Activated CD4-positive, alpha-beta T cell treated with anti-CD3 and anti-CD28 coated beads for 4 hours (primary cell): ENCODE measurements around the gene ECEL1.

ENCODE experiments used
- DNase-seq, 2 donors: peaks; one replicate each; pipeline ENCODE4 v3.0.0-alpha.2; 2020

Gene ECEL1

GRCh38 chr2:232521959-232522622 lies 34.5 kb upstream of the ECEL1 start:
- DNase-seq = peak; percentile 63 to 71

DNA sequence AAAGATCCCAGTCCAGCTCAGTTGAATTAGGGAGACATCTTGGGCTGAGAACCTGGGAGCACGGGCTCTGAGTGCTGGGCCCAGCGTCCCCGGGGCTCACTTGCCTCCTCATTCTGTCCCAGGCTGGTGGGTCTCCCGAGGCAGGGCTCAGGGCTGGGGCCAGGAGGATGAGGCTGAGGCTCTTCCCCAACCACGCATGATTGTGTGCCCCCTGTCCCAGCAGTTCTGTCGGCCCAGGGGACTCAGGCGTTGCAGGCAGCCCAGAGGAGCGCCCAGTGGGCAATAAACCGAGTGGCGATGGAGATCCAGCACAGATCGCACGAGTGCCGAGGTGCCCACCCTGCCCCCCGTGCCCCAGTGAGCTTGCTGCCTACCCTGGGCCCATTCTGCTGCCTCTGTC lies 33.5 kb upstream of the ECEL1 start:
- DNase-seq = no peak

DNA sequence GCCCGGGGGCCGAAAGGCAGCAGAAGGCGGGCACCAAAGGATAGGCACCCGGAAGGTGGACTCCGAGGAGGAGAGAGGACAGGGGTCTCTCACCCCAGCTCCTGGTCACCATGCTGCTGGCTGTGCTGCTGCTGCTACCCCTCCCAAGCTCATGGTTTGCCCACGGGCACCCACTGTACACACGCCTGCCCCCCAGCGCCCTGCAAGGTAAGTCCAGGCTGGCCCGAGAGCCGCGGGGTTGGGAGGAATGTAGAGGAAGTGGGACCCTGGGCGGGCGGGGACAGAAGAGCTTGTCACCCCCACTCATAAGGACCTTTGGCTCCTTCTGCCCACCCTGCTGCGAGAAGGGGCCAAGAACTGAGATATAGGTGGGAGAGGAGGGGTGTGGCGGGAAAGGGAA lies 32.9 kb upstream of the ECEL1 start:
- no peak for DNase-seq

DNA sequence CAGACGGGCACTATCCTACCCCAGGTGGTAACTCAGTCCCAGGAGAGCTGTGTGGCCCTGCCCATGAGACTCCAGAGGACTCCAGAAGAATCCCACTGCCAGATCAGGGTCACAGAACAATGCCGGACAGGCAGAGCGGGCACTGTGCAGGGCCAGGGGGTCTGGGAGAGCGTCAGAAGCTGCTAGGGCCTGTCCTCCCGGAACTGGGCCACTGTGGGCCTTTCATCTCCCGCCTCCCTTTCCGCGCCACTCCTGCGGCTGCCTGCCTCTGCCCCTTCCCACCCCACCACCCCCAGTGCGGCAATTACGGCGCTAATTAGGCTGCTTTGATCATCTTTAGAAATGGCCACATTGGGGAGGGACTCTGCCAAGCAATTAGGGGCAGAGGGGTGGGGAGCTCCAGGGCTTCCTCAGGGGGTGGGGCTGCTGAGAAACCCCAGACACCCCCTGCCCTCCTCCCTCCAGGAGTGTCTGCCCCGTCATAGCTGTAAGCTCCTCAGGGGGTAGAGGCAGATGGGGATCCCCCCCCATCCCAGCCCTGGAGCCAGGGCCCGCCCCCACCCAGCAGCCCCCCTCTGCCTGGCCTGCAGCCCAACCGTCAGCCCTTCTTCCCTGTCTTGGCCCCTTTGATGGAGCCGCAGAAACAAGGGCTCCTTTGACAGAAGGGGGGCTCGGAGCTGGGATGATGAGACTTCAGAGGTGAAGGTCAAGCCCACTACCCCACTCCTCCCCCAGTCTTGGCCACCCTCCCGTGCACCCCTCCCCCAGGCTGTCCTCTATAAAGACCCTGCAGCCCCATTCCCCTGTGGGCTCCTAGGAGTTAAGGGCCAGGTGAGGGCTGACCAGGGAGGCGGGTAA lies 32.2 kb upstream of the ECEL1 start, which contains the start of gene PRSS56:
TSS of gene PRSS56 (plus strand) at position 808 of the 858 bp plus-strand sequence. CDS start 211 bp downstream, outside the sequence.
- no peak for DNase-seq

DNA sequence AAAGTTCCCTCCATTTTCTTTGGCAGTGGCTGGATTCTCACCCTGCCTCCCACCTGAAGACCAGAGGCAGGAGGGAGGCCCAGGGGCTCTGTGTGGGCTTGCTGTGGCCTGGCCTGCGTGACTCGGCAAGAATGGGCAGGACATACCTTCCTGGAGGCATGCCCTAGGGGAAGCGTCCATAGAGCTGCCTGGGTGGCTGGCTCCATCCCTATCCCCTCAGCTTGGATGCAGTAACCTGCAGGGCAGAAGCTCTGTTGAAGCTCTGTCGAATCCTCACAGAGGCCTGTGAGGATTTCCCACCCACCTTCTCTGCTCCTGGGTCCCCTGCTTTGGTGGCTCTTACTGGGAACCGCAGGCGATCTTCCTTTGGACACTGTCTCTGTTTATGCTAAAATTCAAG lies 31.2 kb upstream of the ECEL1 start:
- DNase-seq = no peak

GRCh38 chr2:232516551-232516950 lies 28.9 kb upstream of the ECEL1 start:
- no peak for DNase-seq

DNA sequence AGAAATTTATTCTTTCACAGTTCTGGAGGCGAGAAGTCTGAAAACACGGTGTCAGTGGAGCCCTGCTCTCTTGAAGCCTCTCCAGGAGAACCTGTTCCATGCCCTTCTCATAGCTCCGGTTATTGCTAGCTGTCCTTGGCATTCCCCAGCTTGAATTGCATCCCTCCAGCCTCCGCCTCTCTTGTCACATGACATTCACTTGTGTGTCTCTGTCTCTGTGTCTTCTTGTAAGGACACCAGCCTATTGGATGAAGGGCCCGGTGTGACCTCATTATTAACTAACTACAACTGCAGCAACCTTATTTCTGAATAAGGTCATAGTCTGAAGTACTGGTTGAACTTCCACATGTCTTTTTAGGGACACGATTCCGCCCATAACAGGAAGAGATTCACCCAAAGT lies 28.0 kb upstream of the ECEL1 start:
- DNase-seq = no peak

DNA sequence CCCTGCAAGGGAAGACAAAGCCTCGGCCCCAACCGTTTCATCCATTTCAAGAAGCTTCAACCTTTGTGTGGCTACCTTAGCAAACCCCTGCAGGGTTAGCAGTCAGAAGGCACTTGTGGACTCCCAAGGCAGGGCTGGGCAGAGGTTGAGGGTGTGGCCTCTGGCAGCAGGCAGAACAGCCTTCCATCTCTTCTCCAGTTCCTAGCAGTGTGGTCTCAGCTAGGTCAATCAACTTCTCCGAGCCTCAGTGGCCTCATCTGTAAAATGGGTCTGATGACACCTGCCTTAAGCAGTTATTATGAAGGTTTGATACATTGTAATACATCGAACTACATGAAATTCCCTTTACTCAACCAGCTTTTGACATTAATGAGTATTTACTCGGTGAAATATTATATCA lies 25.7 kb upstream of the ECEL1 start:
- no peak for DNase-seq

DNA sequence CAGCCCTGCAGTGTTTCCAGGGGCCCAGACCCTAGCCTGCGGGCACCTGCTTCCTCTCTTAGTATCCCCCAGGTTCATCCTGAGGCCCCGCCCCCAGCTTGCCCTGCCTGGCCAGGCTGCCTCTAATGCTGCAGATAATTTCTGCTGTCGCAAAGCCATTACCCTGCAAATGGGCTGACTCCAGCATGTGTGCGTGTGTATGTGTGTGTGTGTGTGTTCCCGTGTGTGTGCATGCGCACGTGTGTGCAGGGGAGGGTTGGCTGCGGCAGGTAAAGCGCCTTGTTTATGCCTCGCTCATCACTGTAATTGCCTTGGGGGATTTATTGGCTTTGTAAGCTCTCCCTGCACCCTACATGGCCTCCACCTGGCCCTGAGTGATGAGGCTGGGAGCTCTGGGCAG lies 25.0 kb upstream of the ECEL1 start:
- DNase-seq = no peak

DNA sequence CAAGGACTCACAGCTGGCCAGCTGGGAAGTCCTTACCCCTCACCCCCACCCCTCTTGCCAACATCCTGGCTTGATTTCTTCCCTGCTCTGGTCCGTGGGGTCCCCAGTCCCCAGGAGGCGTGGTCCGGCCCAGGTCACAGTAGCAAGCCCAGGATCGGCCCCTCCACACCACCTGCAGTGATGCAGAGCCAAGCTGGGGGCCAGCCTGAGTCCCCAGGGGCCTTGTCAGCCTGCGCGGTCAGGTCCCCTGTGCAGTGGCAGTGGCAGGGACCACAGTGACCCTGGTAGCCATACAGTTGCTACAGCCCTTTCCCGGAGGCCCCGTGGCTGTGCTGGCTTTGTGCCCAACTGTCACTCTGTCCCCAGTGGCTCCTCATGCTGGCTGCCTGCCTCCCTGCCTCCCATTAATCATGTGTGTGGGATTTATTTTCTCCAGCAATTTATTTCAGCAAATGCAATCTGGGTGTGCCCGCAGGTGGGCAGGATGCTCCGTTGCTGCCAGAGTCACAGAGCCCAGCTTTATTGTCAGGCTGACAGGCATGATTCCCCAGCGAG lies 23.8 kb upstream of the ECEL1 start:
- DNase-seq = no peak

DNA sequence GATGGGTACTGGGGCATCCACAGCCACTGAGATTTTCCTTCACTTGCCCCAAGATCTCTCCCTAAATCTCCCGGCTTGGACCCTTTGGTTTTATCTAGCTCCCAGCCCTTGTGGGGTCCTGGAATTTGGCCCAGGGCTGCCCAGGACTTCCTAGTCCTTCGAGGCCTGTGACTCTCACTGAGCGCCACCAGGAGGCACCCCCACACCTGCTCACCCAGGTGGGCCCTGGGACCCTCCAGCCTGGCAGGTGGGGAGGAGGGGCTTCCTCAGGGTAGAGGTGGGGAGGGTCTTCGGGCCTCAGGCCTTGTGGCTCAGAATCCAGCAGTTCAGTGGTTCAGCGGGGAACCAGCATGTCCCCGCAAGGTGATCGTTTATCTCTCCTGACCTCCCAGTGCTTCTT lies 20.6 kb upstream of the ECEL1 start:
- no peak for DNase-seq

- no peak for DNase-seq
These were observed 19.1 kb upstream of the ECEL1 start for GRCh38 chr2:232506709-232507108.

DNA sequence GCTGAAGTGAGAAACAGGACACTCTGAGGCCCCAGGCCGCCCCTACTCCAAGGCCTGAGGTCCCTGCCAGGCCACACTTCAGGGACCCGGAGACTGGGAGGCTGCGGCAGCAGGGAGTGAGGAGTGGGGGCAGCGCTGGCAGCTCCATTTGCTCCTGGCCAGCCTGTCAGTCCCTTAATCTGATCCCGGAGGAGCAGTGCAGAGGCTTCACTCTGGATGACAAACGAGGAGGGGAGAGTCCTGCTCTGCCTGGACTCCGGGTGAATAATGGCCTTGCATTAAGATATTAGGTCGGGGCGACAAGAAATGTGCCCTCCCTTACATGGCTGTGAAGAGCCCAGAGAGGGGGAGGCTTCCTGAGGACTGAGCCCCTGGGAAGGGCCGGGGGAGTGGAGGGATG lies 18.2 kb upstream of the ECEL1 start:
- no peak for DNase-seq

DNA sequence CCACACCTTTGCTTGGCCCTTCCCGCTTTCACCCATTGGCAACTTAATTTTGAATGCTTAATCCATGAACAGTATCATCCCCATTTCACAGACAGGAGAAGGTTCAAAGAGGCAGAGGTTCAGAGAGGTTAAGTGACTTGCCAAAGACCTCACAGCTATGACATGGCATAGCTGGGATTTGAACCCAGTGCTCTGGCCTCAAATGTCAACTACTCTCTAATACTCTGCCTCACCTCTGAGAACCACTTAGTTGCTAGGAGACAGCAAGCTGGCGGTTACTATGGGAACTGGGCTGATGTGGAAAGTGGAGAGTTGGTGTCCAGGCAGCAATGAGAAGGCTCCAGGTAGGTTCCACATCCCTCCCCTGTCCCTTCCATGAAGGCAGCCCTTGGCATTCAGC lies 16.8 kb upstream of the ECEL1 start:
- DNase-seq = no peak

DNA sequence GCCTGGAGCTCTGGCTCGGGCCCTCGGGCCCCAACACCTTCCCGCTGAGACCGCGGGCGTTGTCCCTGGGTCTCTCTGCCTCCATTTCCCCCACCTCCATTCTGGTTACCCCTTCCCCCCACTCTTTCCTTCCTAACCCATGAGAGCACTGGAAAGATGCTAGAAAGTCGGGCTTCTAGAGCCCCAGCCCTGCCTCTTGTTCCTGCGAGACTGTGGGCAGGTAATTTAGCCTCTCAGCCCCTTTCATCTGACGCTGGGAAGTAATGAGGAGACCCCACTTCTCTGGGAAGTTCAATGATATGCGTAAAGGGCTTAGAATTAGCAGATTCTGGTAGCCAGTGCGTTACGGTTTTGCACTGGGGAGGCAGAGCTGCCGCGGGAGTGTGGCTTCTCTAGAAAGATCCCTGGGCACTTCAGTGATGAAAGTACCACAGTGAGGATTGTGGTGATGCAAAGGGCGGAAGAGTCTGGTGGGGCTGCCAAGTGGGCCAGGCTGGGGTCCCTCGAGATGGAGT lies 16.2 kb upstream of the ECEL1 start:
- DNase-seq = no peak

DNA sequence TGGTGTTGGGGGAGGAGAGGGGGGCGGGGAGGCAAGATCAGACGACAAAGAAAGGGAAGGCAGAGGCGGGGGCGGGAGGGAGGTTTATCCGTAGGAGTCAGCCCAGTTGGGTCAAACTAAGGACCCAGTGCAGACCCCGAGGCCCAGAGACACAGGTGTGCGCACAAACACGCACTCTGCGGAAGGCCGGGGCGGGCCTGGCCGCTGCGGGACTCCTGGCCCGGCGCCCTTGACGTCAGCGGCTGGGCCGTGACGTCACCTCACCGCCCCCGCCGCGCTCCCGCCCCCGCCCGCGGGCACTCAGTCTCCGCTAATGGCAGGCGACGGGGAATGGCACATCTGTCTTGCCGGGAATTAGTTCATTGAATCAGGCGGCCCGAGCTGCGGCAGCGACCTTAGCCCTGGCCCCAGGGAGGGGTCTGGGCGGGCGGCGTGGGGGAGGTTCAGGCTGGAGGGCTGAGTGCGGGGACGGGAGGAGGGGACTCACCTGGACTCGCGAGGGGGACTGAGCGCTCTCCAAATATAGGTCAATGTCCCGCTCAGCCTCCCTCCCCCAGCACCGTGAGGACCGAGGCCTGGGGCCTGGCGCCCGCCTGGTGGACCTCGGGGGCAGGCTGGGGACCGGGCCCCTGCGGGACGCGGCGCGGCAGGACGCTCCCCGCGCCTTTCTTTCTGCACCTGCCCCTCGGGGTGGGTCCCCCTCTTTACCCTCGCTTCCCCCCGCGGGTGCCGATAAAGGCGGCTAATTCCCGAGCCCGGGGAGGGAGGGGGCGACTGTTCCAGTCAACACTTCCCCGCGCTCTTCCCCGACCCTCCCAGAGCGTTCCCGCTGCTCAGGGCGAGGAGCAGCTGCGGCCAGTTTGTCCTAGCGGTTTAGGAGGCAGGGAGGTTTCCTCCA lies 15.5 kb upstream of the ECEL1 start:
- DNase-seq = peak; percentile 48 to 51

DNA sequence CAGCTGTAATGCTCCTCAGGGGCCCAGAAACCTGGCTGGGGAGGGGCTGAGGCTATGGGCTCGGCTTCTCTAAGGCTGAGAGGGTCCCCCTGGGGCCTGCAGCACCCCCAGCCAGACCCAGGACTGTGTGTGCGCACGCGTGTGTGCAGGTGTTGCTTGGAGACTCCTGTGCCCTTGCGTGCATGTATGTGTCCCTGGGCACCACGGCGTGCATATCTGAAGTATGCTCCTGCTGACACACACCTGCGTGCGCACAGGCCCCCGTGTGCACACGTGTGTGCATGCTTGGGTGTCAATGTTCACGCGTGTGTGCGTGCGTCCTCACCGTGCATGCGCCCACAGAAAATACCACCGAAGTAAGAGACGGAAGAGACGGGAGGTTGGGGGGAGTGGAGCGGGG lies 14.9 kb upstream of the ECEL1 start:
- peak in 1 of 2 donors; percentile 13 for DNase-seq

DNA sequence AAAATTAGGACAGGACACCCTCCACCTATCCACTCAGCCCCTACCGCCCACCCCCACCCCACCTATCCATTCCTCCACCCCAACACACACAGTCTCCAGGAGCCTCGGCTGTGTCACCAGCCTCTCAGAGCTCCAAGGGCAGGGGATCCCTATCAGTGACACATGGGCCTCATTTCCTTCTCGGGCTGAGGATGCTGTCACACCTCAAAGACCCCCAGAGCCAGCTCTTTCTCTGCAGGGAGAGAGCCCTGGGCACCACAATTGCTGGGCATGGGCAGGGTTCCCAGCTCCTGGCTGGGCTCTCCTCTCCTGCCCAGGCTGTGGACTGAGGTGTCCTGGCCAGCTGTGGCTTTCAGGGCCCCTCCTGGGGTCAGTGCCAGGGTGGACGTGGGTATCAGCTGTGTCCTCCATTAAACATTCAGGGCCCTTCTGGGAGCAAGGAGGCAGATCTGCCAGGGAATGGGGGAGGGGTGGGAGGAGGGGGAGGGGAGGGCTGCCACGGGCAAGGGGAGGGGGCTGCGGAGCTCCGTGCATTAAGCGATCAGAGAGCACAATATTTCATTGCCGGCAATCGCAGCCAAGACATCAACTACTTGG lies 14.3 kb upstream of the ECEL1 start:
- DNase-seq = no peak

DNA sequence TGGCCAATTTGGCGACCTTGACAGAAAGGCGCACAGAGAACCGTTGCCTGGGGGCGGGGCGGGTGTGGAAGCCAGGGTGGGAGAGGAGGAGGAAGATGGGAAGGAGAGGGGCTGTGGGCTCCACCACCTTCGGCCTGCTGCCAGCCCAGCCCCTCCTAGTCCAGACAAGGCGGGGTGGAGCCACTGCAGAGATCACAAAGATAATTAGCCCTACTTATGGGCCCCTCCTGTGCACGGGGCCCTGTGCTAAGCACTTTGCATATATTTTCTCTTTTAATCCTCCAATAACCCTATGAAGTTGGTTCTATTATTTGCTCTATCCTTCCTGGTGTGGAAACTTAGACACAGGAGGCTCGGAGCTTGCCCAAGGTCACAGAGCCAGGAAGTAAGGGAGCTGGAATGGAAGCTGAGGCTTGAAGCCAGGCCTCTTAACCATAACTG lies 13.7 kb upstream of the ECEL1 start:
- DNase-seq = no peak

- no peak for DNase-seq
These were observed 10.8 kb upstream of the ECEL1 start for GRCh38 chr2:232498452-232498851.

DNA sequence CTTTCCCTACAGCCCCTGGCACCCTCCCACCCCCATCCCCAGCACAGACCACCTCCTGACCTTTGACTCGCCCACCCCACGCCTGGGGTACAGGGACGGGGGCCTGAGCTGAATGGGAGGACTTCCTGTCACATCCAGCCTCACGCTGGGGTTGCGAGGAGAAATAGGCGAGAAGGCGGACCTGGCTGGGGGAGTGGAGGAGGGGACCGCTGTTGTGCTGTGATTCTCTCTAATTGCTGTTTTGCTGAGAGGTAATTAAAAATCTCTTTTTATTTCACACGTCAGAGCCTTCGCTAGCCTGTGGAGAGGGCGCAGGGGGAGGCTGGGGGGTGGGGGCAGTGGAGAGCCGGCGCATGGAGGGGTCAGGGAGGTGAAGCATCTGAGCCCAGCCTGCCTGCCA lies 9.7 kb upstream of the ECEL1 start:
- DNase-seq = no peak
